Islet of Langerhans (tissue), 1 donor: ENCODE data around the gene TMEM178A.

ENCODE experiments used
- FAIRE-seq: peaks from one replicate; lab custom pipeline; 2011; peaks lifted over from hg19 to GRCh38; lab: Jason Lieb, UNC

TMEM178A gene

DNA sequence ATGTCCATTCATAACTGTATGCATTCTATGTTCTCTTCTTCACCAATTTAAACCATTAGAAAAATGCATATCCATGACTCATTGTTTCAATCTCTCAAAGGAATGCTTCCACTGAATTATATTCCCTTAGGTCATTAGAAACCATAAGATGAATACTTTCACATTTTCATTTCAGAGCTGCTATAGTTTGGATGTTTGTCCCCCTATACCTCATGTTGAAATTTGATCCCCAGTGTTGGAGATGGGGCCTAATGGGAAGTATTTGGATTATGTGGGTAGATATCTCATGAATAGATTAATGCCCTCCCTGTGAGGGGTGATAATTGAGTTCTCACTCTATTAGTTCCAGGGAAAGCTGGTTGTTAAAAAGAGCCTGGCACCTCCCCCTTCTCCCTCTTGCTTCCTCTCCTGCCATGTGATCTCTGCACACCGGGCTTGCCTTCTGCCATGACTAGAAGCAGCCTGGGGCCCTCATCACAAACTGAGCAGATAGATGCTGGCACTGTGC lies 77.6 kb downstream of the TMEM178A start:
- no peak for FAIRE-seq

DNA sequence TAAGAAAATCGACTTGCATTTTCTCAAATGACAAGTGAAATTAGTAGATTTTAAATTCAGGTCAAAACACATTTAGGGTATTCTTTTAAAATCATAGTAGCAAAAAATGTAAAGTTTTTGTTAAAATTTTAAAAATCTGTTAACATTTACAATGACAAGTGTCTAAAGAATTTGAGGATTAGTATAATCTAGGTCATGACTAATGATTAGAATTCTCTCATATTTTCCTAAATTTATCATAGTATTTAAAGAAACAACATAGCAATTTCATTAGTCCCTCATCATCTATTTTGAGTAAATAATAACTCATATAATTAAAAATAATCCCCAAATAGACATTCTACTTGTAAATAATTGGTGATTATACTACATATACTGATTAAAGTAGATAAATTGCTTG lies 89.7 kb downstream of the TMEM178A start:
- no peak for FAIRE-seq

DNA sequence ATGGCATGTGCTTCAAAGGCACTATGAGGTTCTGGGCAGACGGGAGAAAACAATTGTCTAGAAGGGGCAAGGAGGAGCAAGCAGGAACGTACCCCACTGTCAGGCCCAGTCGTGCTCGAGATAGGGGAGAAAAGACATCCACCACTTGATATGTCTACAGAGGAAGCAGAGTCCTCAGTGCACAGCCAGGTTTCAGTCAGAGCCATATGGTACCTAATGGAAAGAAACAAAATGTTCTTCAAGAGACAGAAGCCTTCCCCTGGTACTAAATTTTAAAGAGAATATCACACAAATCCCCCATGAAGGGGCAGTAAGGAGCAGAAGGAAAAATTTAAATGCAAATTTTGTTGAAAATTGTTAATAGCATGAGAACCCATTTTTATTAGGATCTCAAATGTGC lies 91.4 kb downstream of the TMEM178A start:
- FAIRE-seq, result no peak

DNA sequence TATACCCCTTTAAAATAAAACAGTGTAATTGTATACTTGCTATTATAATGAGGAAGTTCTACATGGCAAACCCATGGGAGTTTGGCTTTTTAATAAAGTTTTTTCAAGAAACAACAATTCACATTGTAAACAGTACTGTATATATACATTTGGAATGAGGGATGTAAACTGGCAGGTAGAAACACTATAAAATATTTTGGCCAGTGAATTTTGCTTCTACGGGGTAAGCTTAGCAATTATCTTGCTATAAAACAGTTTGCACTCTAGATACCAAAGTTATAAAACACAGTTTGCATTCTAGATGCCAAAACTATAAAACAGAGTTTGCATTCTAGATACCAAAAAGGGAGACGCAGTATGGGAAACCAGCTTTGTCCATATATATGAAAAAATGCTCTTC lies 96.7 kb downstream of the TMEM178A start:
- no peak for FAIRE-seq
